HL-60 (cell line): Measurements from ENCODE around the gene OR2M4.

ENCODE experiments used
- DNase-seq, 2 experiments: peaks; one replicate each; pipeline ENCODE4 v3.0.0-alpha.2; 2010 to 2020; ENCODE audit warnings: low read depth in 1 of 2, low spot score in 1 of 2
- H3K27ac ChIP-seq: fragments of 250-450 bp; sonication (Bioruptor Pico); replicated peaks from 2 replicates; pipeline ENCODE4 v1.5.1; 2020; ENCODE audit warnings: mild to moderate bottlenecking, moderate library complexity
- H3K27me3 ChIP-seq: fragments of 250-450 bp; sonication (Bioruptor Pico); 2 replicates; pipeline ENCODE4 v1.5.1; 2021; ENCODE audit warnings: mild to moderate bottlenecking, moderate library complexity; ENCODE audit not compliant: insufficient read depth, poor library complexity, severe bottlenecking
- H3K4me3 ChIP-seq: replicated peaks from 2 replicates; pipeline ENCODE4 v1.5.1; 2011; ENCODE audit warnings: mild to moderate bottlenecking, control low read depth, low read length; ENCODE audit not compliant: insufficient read depth
- GABPA ChIP-seq: IDR thresholded peaks from 2 replicates; pipeline ENCODE4 v1.6.1; 2012; ENCODE audit warnings: low read depth
- POLR2AphosphoS5 ChIP-seq: IDR thresholded peaks from 2 replicates; pipeline ENCODE4 v1.6.1; 2012; ENCODE audit warnings: low read depth
- SPI1 ChIP-seq: IDR thresholded peaks from 2 replicates; pipeline ENCODE4 v1.6.1; 2012; ENCODE audit warnings: low read depth, mild to moderate bottlenecking, borderline replicate concordance
- TF ChIP-seq, protein P1 (sequence below): IDR thresholded peaks from 2 replicates; pipeline ENCODE4 v1.6.1; 2012; ENCODE audit warnings: low read depth; ENCODE audit not compliant: insufficient replicate concordance
- TF ChIP-seq, protein P2 (sequence below): IDR thresholded peaks from one replicate; pipeline ENCODE4 v1.5.1; 2011; ENCODE audit warnings: low read length, control low read depth, inconsistent platforms; ENCODE audit not compliant: insufficient read depth

Gene OR2M4

DNA sequence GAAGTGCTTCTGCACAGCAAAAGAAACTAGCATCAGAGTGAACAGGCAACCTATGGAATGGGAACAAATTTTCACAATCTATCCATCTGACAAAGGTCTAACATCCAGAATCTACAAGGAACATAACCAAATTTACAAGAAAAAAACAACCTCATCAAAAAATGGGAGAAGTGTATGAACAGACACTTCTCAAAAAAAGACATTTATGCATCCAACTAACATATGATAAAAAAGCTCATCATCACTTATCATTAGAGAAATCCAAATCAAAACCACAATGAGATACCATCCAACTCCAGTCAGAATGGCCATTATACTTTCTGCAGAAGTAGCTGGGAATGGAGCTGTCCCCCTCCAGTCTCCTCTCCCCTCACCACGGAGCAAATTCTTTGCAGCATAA is 37.1 kb upstream of the OR2M4 start:
- TF ChIP-seq GABPA = no peak
- TF ChIP-seq, protein P1, sequence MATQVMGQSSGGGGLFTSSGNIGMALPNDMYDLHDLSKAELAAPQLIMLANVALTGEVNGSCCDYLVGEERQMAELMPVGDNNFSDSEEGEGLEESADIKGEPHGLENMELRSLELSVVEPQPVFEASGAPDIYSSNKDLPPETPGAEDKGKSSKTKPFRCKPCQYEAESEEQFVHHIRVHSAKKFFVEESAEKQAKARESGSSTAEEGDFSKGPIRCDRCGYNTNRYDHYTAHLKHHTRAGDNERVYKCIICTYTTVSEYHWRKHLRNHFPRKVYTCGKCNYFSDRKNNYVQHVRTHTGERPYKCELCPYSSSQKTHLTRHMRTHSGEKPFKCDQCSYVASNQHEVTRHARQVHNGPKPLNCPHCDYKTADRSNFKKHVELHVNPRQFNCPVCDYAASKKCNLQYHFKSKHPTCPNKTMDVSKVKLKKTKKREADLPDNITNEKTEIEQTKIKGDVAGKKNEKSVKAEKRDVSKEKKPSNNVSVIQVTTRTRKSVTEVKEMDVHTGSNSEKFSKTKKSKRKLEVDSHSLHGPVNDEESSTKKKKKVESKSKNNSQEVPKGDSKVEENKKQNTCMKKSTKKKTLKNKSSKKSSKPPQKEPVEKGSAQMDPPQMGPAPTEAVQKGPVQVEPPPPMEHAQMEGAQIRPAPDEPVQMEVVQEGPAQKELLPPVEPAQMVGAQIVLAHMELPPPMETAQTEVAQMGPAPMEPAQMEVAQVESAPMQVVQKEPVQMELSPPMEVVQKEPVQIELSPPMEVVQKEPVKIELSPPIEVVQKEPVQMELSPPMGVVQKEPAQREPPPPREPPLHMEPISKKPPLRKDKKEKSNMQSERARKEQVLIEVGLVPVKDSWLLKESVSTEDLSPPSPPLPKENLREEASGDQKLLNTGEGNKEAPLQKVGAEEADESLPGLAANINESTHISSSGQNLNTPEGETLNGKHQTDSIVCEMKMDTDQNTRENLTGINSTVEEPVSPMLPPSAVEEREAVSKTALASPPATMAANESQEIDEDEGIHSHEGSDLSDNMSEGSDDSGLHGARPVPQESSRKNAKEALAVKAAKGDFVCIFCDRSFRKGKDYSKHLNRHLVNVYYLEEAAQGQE = no peak
- no peak for TF ChIP-seq SPI1
- TF ChIP-seq POLR2AphosphoS5 = no peak
- TF ChIP-seq, protein P2, sequence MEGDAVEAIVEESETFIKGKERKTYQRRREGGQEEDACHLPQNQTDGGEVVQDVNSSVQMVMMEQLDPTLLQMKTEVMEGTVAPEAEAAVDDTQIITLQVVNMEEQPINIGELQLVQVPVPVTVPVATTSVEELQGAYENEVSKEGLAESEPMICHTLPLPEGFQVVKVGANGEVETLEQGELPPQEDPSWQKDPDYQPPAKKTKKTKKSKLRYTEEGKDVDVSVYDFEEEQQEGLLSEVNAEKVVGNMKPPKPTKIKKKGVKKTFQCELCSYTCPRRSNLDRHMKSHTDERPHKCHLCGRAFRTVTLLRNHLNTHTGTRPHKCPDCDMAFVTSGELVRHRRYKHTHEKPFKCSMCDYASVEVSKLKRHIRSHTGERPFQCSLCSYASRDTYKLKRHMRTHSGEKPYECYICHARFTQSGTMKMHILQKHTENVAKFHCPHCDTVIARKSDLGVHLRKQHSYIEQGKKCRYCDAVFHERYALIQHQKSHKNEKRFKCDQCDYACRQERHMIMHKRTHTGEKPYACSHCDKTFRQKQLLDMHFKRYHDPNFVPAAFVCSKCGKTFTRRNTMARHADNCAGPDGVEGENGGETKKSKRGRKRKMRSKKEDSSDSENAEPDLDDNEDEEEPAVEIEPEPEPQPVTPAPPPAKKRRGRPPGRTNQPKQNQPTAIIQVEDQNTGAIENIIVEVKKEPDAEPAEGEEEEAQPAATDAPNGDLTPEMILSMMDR = no peak
- H3K27me3 ChIP-seq = no peaks in the 10 kb centered on the region
- no peak overlapping the region for H3K27ac ChIP-seq
- no peak for DNase-seq
- no peak overlapping the region for H3K4me3 ChIP-seq

DNA sequence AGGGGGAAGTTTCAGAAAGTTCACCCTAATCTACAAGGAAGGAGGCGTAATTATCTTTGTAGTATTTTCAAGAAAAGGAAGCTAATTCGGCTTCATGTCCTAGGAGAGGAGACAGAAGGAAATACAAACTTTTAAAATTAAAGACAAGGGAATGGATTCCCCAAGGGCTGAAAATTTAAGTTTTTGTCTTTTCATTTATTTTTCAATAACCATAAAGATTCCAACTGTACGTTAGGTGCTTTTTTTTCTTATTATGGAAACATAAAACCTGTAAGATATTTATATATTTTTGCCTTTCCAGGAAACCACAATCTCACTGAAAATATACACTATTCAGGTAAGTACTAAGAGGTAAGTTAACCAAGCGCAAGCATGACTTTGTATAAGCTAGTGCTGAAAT is 34.3 kb upstream of the OR2M4 start, which contains the start of gene OR2M3:
Gene OR2M3 (plus strand): TSS at position 301 of the 400 bp plus-strand sequence. CDS start 5,803 bp downstream, outside the sequence.
- H3K4me3 ChIP-seq = no peak within 1 kb of the TSS

DNA sequence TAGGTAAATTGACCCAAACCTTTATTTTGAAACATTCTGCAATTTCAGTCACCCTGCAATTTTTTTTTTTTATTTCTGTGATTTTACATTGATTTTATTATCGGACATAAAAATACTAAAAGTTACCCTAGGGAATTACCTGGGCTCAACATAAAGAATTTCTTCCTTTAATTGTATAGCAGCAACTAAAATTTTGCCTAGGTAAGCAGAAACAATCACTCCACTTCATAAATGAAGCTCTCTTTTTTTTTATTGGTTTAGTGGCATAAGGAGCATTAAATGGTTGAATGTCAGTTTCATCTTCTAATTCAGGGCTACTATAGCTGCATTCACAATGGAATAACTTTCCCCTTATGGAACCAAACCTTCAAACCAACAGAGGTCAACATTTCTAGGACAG is 15.3 kb upstream of the OR2M4 start:
- no peak overlapping the region for H3K27ac ChIP-seq
- H3K4me3 ChIP-seq = no peak overlapping the region
- no peak for DNase-seq
- no peaks in the 10 kb centered on the region for H3K27me3 ChIP-seq
- TF ChIP-seq, protein P2 = no peak
- no peak for TF ChIP-seq SPI1
- TF ChIP-seq POLR2AphosphoS5 = no peak
- TF ChIP-seq, protein P1 = no peak
- no peak for TF ChIP-seq GABPA

More for the DNA sequence above, 34.3 kb upstream of the OR2M4 start, which contains the start of gene OR2M3:
- no peak within 1 kb of the TSS for H3K27ac ChIP-seq
- TF ChIP-seq GABPA (no peak), SPI1 (no peak), POLR2AphosphoS5 (no peak)
- TF ChIP-seq, protein P2 = no peak
- TF ChIP-seq, protein P1 = no peak
- H3K27me3 ChIP-seq = no peaks in the 10 kb centered on the region
- DNase-seq = no peak
